GM21737 (cell line): ENCODE results near the gene PRKAG2.

Source experiments
- ATAC-seq: cut with Tn5 transposase; IDR thresholded peaks from one replicate; pipeline ENCODE4 v1.9.1; 2021; ENCODE audit warnings: mild to moderate bottlenecking, moderate library complexity; ENCODE audit not compliant: unreplicated experiment

Gene PRKAG2

GRCh38 chr7:151821226-151821625 lies 55.7 kb downstream of the PRKAG2 start:
- ATAC-seq = no peak

DNA sequence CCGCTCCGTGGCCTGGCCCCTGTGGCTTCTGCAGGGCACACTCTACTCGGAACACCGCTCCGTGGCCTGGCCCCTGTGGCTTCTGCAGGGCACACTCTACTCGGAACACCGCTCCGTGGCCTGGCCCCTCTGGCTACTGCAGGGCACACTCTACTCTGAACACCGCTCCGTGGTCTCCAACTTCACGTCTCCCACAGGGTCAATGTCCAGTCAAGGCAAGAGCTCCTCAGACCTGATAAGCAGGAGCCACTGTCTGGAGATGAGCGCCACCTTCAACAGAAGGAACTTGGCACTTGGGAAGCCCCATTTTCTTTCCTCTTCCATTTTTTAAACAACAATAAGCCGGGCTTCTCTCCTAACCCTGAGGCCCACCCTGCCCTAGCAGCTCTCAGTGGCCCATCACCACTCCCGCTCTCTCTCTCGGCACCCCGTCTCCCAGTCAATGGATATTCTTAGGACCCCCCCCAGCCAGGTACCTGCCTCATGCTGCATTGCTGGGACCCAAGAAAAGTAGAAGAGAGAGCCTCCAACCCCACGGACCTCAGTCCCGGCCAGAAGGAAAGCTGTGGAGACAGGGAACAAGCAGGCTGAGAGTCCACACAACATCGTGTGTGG lies 56.3 kb downstream of the PRKAG2 start:
- no peak for ATAC-seq

DNA sequence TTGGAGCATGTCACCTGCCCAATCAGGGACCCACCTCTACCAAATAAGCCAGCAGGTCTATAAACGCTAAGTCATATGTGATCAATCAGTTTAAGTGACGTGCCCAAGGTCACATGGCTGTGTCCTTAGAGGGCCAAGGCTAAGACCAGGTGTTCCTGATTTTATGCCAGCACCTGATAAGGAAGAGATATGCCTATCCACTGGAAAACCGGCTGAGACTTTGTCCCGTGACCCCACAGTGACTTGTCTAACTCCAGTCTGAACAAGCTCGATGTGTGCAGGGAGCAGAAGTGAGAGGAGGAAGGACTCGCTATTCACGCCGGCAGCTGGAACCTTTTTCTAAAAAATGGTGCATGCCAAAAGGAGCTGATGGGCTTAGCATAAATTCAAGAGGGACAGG lies 57.0 kb downstream of the PRKAG2 start:
- no peak for ATAC-seq

GRCh38 chr7:151818674-151819519 lies 58.0 kb downstream of the PRKAG2 start:
- no peak for ATAC-seq

GRCh38 chr7:151817981-151818673 lies 58.8 kb downstream of the PRKAG2 start:
- no peak for ATAC-seq

- no peak for ATAC-seq
These were observed 59.6 kb downstream of the PRKAG2 start for GRCh38 chr7:151817315-151817690.

DNA sequence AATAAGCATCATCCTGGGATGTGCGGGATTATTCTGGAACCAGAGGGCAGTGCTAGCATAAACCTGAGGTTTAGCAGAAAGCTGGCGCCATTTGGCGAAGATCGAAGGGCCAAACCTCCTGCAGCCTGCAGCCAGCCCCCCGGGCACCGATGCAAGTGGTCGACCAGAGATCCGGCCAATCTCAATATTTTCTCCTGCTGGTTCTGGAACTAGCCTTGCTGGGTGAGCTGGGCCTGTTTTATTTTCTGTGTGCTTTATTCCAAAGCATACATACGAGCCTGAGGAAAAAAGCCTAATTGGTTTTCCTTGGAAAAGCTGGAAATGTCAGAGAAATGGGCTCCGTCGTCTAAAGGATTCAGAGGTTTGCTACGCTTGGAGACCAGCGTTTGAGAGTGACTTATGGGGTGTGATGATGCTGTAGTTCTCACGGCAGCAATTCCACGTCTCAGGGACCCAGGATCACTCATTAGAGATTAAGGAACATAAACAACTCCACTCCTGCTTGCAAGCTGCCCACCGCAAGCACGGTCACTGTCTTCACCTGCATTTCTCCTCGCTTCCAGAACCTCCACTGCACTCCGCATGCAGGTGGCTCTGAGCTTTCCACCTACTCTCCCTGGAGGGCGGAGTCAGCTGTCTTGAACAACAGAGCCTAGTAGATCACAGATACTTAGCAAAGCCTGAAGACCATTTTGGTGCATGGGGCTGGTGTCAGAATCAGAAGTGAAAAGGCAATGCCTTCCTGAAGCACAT lies 60.2 kb downstream of the PRKAG2 start:
- ATAC-seq = no peak

DNA sequence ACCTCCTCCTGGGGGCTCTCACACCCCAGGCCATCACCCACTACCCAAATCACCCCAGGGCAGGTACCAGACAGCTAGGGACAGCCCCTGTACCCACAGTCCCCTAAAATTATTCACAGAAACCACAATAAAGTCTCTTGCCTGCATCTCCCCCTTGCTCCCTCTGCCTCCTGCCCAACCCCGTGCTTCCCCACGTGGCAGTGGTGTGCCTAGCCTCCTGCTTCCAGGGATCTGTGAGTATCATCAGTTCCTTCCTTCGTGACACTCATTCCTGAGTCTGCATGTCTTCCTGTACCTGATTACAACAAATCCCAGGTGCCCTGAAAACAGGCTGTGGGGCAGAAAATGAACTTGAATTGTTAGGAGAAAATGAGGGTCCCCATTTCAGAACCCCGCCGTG lies 61.5 kb downstream of the PRKAG2 start:
- ATAC-seq = no peak

DNA sequence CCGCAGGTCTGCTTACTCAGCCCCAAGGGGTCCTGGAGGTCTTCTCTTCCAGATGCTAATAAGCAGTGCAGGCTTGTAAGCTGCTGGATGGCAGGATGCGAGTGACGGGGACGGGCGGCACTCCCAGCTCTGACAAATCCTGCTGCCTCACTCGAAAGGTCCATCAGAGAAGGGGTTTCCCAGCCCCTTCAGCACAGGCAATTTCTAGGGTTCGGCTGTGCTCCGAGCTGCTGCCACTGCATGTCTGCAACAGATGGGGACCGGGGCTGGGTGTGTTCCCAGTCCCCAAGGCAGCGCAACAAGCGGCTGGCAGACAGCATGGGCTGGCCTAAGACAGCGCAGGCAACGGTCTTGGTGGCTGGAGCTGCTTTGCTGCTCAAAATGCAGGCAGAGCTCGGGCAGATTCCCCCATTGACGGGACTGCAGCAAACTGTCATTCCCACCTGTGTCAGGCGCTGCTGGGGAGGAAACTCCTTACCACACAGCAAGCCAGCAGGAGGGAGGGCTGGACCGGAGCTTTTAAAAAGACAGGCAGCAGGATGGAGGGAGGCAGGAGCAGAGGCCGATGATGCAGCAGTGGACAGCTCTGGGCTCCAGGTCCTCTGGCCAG lies 62.4 kb downstream of the PRKAG2 start:
- ATAC-seq = no peak

DNA sequence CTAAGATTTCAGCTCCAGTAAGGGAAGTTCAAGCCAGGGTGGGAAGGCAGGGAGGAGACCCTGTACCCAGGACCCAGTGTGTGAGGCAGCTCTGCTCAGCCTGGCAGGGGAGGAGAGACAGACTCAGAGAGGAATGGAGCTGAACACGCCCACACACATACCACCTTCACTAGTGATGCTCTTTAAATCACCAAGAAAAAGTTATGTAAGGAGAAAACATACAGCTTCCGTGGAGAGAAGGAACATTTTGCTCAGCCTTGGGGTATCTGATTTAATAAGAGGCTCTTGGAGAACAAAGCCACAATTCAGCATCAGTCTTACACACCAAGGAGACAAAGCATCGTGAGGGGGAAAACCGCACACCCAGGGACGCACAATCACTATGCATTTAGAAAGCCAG lies 62.9 kb downstream of the PRKAG2 start:
- no peak for ATAC-seq

DNA sequence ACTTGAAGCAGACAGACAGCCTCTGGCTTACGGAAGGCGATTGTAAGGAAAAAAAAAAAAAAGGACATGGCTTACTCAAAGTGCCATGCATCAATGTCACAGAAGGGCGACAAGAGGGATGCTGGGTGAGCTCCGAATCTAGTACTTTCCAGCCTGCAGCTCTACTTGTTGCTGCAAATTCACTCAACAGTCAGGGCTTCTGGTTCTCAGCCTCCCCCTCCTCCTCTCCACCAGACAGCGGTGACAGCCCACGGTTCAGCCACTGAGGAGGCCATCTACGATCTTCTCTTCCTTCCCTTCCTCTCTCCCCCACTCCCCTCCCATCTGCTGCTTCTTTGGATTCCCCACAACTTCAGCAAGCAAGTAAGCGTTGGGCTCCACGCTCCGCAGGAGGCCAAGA lies 63.5 kb downstream of the PRKAG2 start:
- no peak for ATAC-seq

DNA sequence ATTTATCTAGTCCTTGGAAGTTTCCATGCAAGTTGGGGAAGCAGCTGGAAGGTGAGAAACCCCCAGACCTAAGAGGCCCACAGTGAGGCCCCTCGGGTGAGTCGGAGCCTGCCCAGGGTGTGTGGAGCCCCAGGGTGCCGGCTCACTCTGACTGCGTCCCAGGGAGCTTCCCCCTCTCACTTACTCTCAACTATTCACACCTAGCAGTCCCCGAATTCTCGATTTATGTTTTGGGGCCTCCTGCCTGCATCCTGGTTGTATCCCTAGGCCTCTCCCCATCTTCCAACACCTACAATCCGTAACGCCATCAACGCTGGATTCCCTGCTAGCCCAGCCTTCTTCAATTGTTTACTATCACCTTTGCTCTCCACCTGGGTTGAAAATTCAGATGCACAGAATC lies 63.9 kb downstream of the PRKAG2 start:
- no peak for ATAC-seq

- no peak for ATAC-seq
These were observed 66.3 kb downstream of the PRKAG2 start for GRCh38 chr7:151810441-151811232.

DNA sequence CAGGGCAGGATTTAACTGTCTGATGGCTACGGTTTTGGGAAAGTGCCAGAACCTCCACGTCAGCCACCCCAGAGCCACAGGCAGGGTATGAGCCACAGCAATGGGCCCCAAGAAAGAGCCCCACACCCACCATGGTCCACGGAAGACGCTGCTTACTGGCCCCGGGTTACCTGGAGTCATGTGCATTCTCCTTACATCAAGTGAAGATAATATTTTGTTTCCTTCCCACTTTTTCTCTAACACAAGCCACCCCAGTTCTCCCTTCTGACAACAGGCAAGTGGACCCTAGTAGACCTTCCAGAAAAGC lies 67.1 kb downstream of the PRKAG2 start:
- ATAC-seq = no peak

GRCh38 chr7:151809146-151809863 lies 67.6 kb downstream of the PRKAG2 start:
- no peak for ATAC-seq

DNA sequence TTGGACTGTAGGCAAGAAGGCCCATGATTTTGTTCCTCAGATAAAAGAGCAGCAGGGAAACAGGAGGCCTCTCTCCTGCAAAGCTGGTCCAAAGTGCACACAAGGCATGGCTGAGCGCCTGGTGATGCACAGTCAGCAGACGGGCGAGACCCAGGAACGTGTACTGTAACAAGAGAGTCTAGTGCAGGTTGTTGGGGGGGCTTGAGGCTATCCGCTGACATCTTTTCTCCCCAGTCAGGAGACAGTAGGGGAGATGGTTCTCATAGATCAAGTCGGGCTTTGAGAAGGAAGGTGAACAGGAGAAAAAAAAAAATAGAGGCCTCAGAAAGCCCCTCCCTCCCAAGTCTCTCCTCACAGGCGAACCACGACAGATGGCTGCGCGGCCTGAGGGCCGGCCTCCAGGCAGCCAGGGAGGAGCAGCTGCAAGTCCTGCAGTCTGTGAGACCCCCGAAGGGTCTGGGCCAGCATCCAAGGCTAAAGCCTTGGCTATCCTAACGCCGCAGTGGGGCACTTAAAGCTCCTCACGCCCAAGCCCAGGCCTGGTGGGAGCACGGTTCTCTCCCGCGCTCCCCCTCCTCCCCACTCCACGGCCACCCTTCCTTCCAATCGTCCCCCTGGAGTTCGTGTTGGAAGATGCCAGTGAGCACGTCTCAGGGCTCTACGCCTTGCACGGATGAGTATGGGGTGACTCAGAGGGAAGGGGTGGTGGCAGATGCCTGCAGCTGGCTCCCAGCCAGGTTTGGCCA lies 68.3 kb downstream of the PRKAG2 start:
- no peak for ATAC-seq

GRCh38 chr7:151807846-151808245 lies 69.1 kb downstream of the PRKAG2 start:
- no peak for ATAC-seq

GRCh38 chr7:151806952-151807775 lies 69.8 kb downstream of the PRKAG2 start:
- ATAC-seq = no peak
